H1 (cell line): ENCODE measurements around the gene PXDC1. TPM values are rescaled to one million over a fixed set of nuclear protein-coding genes. Genes with fewer than 3 reads are reported as not detected.

Experiments
- CTCF ChIA-PET: fragments of 300-600 bp; sonication (Branson Sonifier 250); formaldehyde crosslinking; loops from one replicate; lab custom pipeline; 2021; ENCODE audit not compliant: partially characterized antibody; lab: Charles Lee
- POLR2A ChIA-PET: fragments of 300-600 bp; sonication (Branson Sonifier 250); formaldehyde crosslinking; loops from one replicate; lab custom pipeline; 2021; ENCODE audit warnings: inconsistent platforms; ENCODE audit not compliant: partially characterized antibody; lab: Charles Lee
- DNase-seq, 2 experiments: peaks; one replicate each; pipeline versions ENCODE4 v3.0.0 to v3.0.0-alpha.2; 2010 to 2022; ENCODE audit warnings: low spot score in 2 of 2, low read depth in 1 of 2, mixed read lengths in 1 of 2
- FAIRE-seq: peaks from 2 replicates; lab custom pipeline; 2011; peaks lifted over from hg19 to GRCh38; lab: Jason Lieb, UNC
- H2AFZ ChIP-seq: 2 replicates; pipeline ENCODE4 v1.8.1; 2012; ENCODE audit warnings: low read length, inconsistent platforms
- H2AK5ac ChIP-seq: 2 replicates; pipeline ENCODE4 v1.6.1; 2013; ENCODE audit warnings: low read depth, low read length
- H2BK120ac ChIP-seq: replicated peaks from 2 replicates; pipeline ENCODE3; 2013; ENCODE audit warnings: low read depth, low read length, inconsistent platforms
- H2BK12ac ChIP-seq: 2 replicates; pipeline ENCODE4 v1.6.1; 2013; ENCODE audit warnings: low read depth, low read length
- H2BK15ac ChIP-seq: 2 replicates; pipeline ENCODE4 v1.6.1; 2013; ENCODE audit warnings: low read length
- H2BK20ac ChIP-seq: 2 replicates; pipeline ENCODE4 v1.6.1; 2013; ENCODE audit warnings: low read length
- H2BK5ac ChIP-seq: 2 replicates; pipeline ENCODE4 v1.6.1; 2013; ENCODE audit warnings: low read depth, low read length
- H3K14ac ChIP-seq: 2 replicates; pipeline ENCODE4 v1.6.1; 2013; ENCODE audit warnings: inconsistent platforms; ENCODE audit not compliant: insufficient read length
- H3K18ac ChIP-seq: 2 replicates; pipeline ENCODE4 v1.6.1; 2013; ENCODE audit warnings: low read length; ENCODE audit errors: extremely low read depth
- H3K23ac ChIP-seq: 2 replicates; pipeline ENCODE4 v1.6.1; 2013; ENCODE audit warnings: inconsistent platforms; ENCODE audit not compliant: insufficient read length
- H3K23me2 ChIP-seq: 2 replicates; pipeline ENCODE4 v1.6.1; 2013; ENCODE audit warnings: low read depth, low read length
- H3K27ac ChIP-seq: 2 replicates; pipeline ENCODE4 v1.6.1; 2011; ENCODE audit warnings: low read depth, low read length, inconsistent platforms
- H3K27me3 ChIP-seq, 4 experiments: replicated peaks in 1 of 4; 1 replicate in 1 of 4; 2 replicates in 3 of 4; pipeline versions ENCODE4 v1.6.1 to v1.8.1; 2011 to 2013; ENCODE audit warnings: low read length in 3 of 4, mild to moderate bottlenecking in 3 of 4, inconsistent platforms in 2 of 4, mixed read lengths in 2 of 4, moderate library complexity in 1 of 4; ENCODE audit not compliant: control insufficient read depth in 3 of 4, insufficient read depth in 3 of 4; ENCODE audit errors: extremely low read depth in 1 of 4
- H3K36me3 ChIP-seq, 4 experiments: 2 replicates each; pipeline versions ENCODE4 v1.6.1 to v1.8.1; 2011 to 2013; ENCODE audit warnings: mild to moderate bottlenecking in 4 of 4, low read length in 3 of 4, moderate library complexity in 2 of 4, control low read depth in 1 of 4, inconsistent platforms in 1 of 4; ENCODE audit not compliant: insufficient read depth in 4 of 4, control insufficient read depth in 2 of 4
- H3K4ac ChIP-seq: replicated peaks from 2 replicates; pipeline ENCODE3; 2013; ENCODE audit warnings: low read length, low read depth, mixed read lengths, inconsistent platforms; ENCODE audit not compliant: insufficient read length
- H3K4me1 ChIP-seq, 4 experiments: replicated peaks in 1 of 4; 1 replicate in 1 of 4; 2 replicates in 3 of 4; pipeline versions ENCODE4 v1.6.1 to v1.8.1; 2011 to 2013; ENCODE audit warnings: low read length in 3 of 4, inconsistent platforms in 2 of 4, mixed read lengths in 1 of 4; ENCODE audit not compliant: insufficient read depth in 4 of 4, control insufficient read depth in 3 of 4
- H3K4me2 ChIP-seq, 2 experiments: 2 replicates each; pipeline versions ENCODE4 v1.6.1 to v1.8.1; 2011 to 2013; ENCODE audit warnings: low read depth in 2 of 2, low read length in 2 of 2, control low read depth in 1 of 2, inconsistent platforms in 1 of 2, mild to moderate bottlenecking in 1 of 2; ENCODE audit not compliant: insufficient read depth in 1 of 2
- H3K4me3 ChIP-seq, 4 experiments: fragments of 200-600, 300-600 bp in 1 of 4; sonication (generic), shearing (Covaris generic), sonication (Bioruptor Twin) in 1 of 4; 2 replicates each; pipeline versions ENCODE4 v1.5.1 to v1.8.1; 2011 to 2016; ENCODE audit warnings: low read length in 4 of 4, low read depth in 3 of 4, control low read depth in 2 of 4, inconsistent platforms in 2 of 4, mild to moderate bottlenecking in 2 of 4, mixed read lengths in 1 of 4, moderate library complexity in 1 of 4; ENCODE audit not compliant: insufficient read depth in 2 of 4; ENCODE audit errors: extremely low read depth in 1 of 4
- H3K56ac ChIP-seq: replicated peaks from 2 replicates; pipeline ENCODE3; 2013; ENCODE audit warnings: low read depth, mild to moderate bottlenecking, mixed read lengths, low read length, inconsistent platforms; ENCODE audit not compliant: insufficient read length
- H3K79me1 ChIP-seq: 2 replicates; pipeline ENCODE4 v1.6.1; 2013; ENCODE audit warnings: low read depth, low read length, control low read depth
- H3K79me2 ChIP-seq, 2 experiments: 2 replicates each; pipeline versions ENCODE4 v1.6.1 to v1.8.1; 2012 to 2013; ENCODE audit warnings: low read length in 2 of 2, mild to moderate bottlenecking in 2 of 2, inconsistent platforms in 1 of 2; ENCODE audit not compliant: insufficient read depth in 2 of 2, control insufficient read depth in 1 of 2
- H3K9ac ChIP-seq, 4 experiments: replicated peaks in 1 of 4; 1 replicate in 1 of 4; 2 replicates in 3 of 4; pipeline versions ENCODE4 v1.6.1 to v1.8.1; 2011 to 2013; ENCODE audit warnings: low read depth in 3 of 4, low read length in 3 of 4, control low read depth in 2 of 4, mild to moderate bottlenecking in 2 of 4, moderate library complexity in 2 of 4, inconsistent platforms in 1 of 4; ENCODE audit errors: extremely low read depth in 1 of 4
- H3K9me3 ChIP-seq, 2 experiments: 2 replicates each; pipeline versions ENCODE4 v1.6.1 to v1.8.1; 2012 to 2013; ENCODE audit warnings: mild to moderate bottlenecking in 2 of 2, moderate library complexity in 2 of 2, control low read depth in 1 of 2, inconsistent platforms in 1 of 2, low read depth in 1 of 2, low read length in 1 of 2, mixed read lengths in 1 of 2; ENCODE audit not compliant: insufficient read depth in 2 of 2
- H4K20me1 ChIP-seq, 2 experiments: replicated peaks in 1 of 2; 2 replicates each; pipeline versions ENCODE3 to v1.8.1; 2011 to 2013; ENCODE audit warnings: inconsistent platforms in 2 of 2, low read length in 2 of 2, mild to moderate bottlenecking in 1 of 2; ENCODE audit not compliant: insufficient read depth in 2 of 2, control insufficient read depth in 1 of 2
- H4K5ac ChIP-seq: 2 replicates; pipeline ENCODE4 v1.6.1; 2013; ENCODE audit warnings: low read length, low read depth, mixed read lengths, inconsistent platforms; ENCODE audit not compliant: insufficient read length
- H4K8ac ChIP-seq: 2 replicates; pipeline ENCODE4 v1.8.0; 2013; ENCODE audit warnings: mild to moderate bottlenecking, moderate library complexity, low read length, inconsistent platforms; ENCODE audit not compliant: insufficient read depth; ENCODE audit errors: extremely low read depth
- H4K91ac ChIP-seq: replicated peaks from 2 replicates; pipeline ENCODE3; 2013; ENCODE audit warnings: low read length, mixed read lengths, inconsistent platforms; ENCODE audit not compliant: insufficient read length
- CEBPB ChIP-seq: IDR thresholded peaks from 2 replicates; pipeline ENCODE4 v1.6.1; 2012; ENCODE audit warnings: low read depth, low read length
- GABPA ChIP-seq: IDR thresholded peaks from 2 replicates; pipeline ENCODE4 v1.6.1; 2011; ENCODE audit warnings: mild to moderate bottlenecking, low read length, moderate library complexity, borderline replicate concordance; ENCODE audit not compliant: insufficient read depth
- MAX ChIP-seq: IDR thresholded peaks from 2 replicates; pipeline ENCODE4 v1.6.1; 2012; ENCODE audit warnings: inconsistent platforms
- RAD21 ChIP-seq, 2 experiments: IDR thresholded peaks in 1 of 2; conservative IDR thresholded peaks in 1 of 2; 2 replicates each; pipeline ENCODE4 v1.6.1; 2011; ENCODE audit warnings: low read depth in 2 of 2, low read length in 2 of 2, improper control_type of control experiment in 1 of 2, inconsistent platforms in 1 of 2, mild to moderate bottlenecking in 1 of 2, moderate library complexity in 1 of 2
- SP2 ChIP-seq: IDR thresholded peaks from 2 replicates; pipeline ENCODE4 v1.6.1; 2012; ENCODE audit warnings: mild to moderate bottlenecking, low read length, inconsistent platforms
- WGBS, 2 experiments: shearing (Covaris generic) in 1 of 2; methylation state at CpG; one replicate each; pipeline versions ENCODE4 v1.1.6 to v1.1.7; 2013 to 2015; ENCODE audit warnings: low lambda C conversion rate in 2 of 2, mixed read lengths in 2 of 2, inconsistent platforms in 1 of 2, low coverage in 1 of 2, missing lambda C conversion rate in 1 of 2; ENCODE audit not compliant: insufficient replicate concordance in 2 of 2, insufficient coverage in 1 of 2, insufficient read length in 1 of 2; ENCODE audit errors: extremely low coverage in 1 of 2, missing lambda C conversion rate in 1 of 2; 5-methylcytosine and 5-hydroxymethylcytosine counted together
- polyA plus RNA-seq, 7 experiments: library from polyadenylated mRNA; depleted of rRNA in 3 of 7; stranded (reverse) in 5 of 7; unstranded in 2 of 7; fragments of >200 nt in 5 of 7; fragments of 200-250 nt in 2 of 7; gene quantifications; 1 replicate in 5 of 7; 2 replicates in 1 of 7; 4 replicates in 1 of 7; pipeline versions ENCODE4 v1.2.1 to v1.2.3, GENCODE V29; 2011 to 2013; ENCODE audit warnings: missing spikeins in 2 of 7, mixed read lengths in 2 of 7
- total RNA-seq: library from RNA; stranded (reverse); fragmentation: NEBNext Ultra II Directional; extraction: Animal tissue kit (Norgen Biotek cat#: 25700); gene quantifications from 2 replicates; pipeline ENCODE4 v1.2.1, GENCODE V29; 2021
- TF ChIP-seq, protein P1 (sequence below), 3 experiments: IDR thresholded peaks; 1 replicate in 2 of 3; 2 replicates in 1 of 3; pipeline versions ENCODE4 v1.5.1 to v1.6.1; 2011; ENCODE audit warnings: low read length in 3 of 3, mild to moderate bottlenecking in 3 of 3, inconsistent platforms in 2 of 3, low read depth in 1 of 3, moderate library complexity in 1 of 3; ENCODE audit not compliant: insufficient read depth in 1 of 3; ENCODE audit errors: control extremely low read depth in 1 of 3

Gene PXDC1
- total and polyA plus RNA-seq, 2 of the 8 experiments (the other 6 are each of a cell fraction or from before 2014, with no cell fraction given): 1.7 to 2.0 TPM

- POLR2A ChIA-PET: no interaction called here
- H3K9ac ChIP-seq: no peak overlapping the region
- peak; percentile 48 for FAIRE-seq
Measured at GRCh38 chr6:3732345-3733141, 19.0 kb downstream of the PXDC1 start.

More at GRCh38 chr6:3732345-3733141, 19.0 kb downstream of the PXDC1 start:
- H3K27ac ChIP-seq: no peak overlapping the region
- no peak overlapping the region for H3K14ac ChIP-seq
- H2BK20ac ChIP-seq: no peak overlapping the region
- H2BK12ac ChIP-seq: no peak overlapping the region
- no peak overlapping the region for H4K5ac ChIP-seq
- H4K20me1 ChIP-seq: no peaks in the 10 kb centered on the region
- H3K4me1 ChIP-seq: peaks cover 0 to 4% (median 2%) of the 10 kb centered on the region in 4 experiments; a peak in 4 of 7 replicates
- no peak overlapping the region for H3K56ac ChIP-seq
- no peaks in the 10 kb centered on the region for H3K79me2 ChIP-seq
- H3K27me3 ChIP-seq: no peaks in the 10 kb centered on the region
- no peak overlapping the region for H2BK15ac ChIP-seq
- H4K91ac ChIP-seq: no peak overlapping the region
- H2BK5ac ChIP-seq: no peak overlapping the region
- H3K9me3 ChIP-seq: peaks cover 0 to 6% of the 10 kb centered on the region in 2 experiments; a peak in 2 of 4 replicates
- no peak overlapping the region; the same call in 1 of the 2 replicates for H4K8ac ChIP-seq
- no peak overlapping the region for H2BK120ac ChIP-seq
- no peak overlapping the region for H3K18ac ChIP-seq
- DNase-seq: peak in 1 of 2 experiments; percentile 85
- H2AFZ ChIP-seq: no peak overlapping the region
- CTCF ChIA-PET: interaction anchor here (0.6 to 9.0 kb wide), 64 partner anchors 9 to 485 kb away, joined by 3 to 58 read pairs (median 5); partner anchors contain the start of gene FAM50B
- H2AK5ac ChIP-seq: no peak overlapping the region
- H3K23me2 ChIP-seq: no peaks in the 10 kb centered on the region
- H3K36me3 ChIP-seq: no peaks in the 10 kb centered on the region
- no peak overlapping the region for H3K4me3 ChIP-seq
- H3K23ac ChIP-seq: no peak overlapping the region
- 21% methylated on average over 16 of the region's 16 CpGs; no CpG with 5 or more reads in 1 of the 2 experiments for WGBS, 2 experiments
- no peaks in the 10 kb centered on the region for H3K79me1 ChIP-seq
- no peak overlapping the region for H3K4ac ChIP-seq
- no peak overlapping the region for H3K4me2 ChIP-seq
- TF ChIP-seq CEBPB: 0 out of 2 replicates have a peak, but pooled peaks have one; percentile 34
- 0 out of 2 replicates have a peak, but pooled peaks have one; percentile 8 for TF ChIP-seq MAX
- peak; percentile 50; the same call in 1 of the 2 replicates for TF ChIP-seq GABPA
- TF ChIP-seq, protein P1, sequence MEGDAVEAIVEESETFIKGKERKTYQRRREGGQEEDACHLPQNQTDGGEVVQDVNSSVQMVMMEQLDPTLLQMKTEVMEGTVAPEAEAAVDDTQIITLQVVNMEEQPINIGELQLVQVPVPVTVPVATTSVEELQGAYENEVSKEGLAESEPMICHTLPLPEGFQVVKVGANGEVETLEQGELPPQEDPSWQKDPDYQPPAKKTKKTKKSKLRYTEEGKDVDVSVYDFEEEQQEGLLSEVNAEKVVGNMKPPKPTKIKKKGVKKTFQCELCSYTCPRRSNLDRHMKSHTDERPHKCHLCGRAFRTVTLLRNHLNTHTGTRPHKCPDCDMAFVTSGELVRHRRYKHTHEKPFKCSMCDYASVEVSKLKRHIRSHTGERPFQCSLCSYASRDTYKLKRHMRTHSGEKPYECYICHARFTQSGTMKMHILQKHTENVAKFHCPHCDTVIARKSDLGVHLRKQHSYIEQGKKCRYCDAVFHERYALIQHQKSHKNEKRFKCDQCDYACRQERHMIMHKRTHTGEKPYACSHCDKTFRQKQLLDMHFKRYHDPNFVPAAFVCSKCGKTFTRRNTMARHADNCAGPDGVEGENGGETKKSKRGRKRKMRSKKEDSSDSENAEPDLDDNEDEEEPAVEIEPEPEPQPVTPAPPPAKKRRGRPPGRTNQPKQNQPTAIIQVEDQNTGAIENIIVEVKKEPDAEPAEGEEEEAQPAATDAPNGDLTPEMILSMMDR (IDR thresholded peaks at IDR 0.05; ENCODE audit: control extremely low read depth in 1 of 3, insufficient read depth in 1 of 3, low read depth in 1 of 3, low read length in 3 of 3): peak; percentile 78 to 96 (median 88)
- TF ChIP-seq SP2: no peak
- TF ChIP-seq RAD21 (IDR thresholded peaks at IDR 0.05 in 1 of 2, conservative IDR thresholded peaks at IDR 0.05 in 1 of 2; ENCODE audit: low read depth in 2 of 2, low read length in 2 of 2): peak; percentile 99 to 100
- TF ChIP-seq, all 59 proteins: peak for 5
